Activated naive CD4-positive, alpha-beta T cell treated with anti-CD3 and anti-CD28 coated beads for 36 hours (primary cell): ENCODE measurements around the gene NGFR. TPM values are rescaled to one million over a fixed set of nuclear protein-coding genes. Genes with fewer than 3 reads are reported as not detected.

Source experiments
- CTCF ChIA-PET: fragments of 350-600 bp; sonication (Branson Sonifier 250); formaldehyde crosslinking; loops from one replicate; lab custom pipeline; 2021; ENCODE audit warnings: antibody characterized with exemption; lab: Charles Lee
- DNase-seq: peaks from one replicate; pipeline ENCODE4 v3.0.0-alpha.2; 2020
- H3K27ac Mint-ChIP-seq: one replicate; pipeline ENCODE4 v1.8.0; 2021; ENCODE audit warnings: mild to moderate bottlenecking, mixed read lengths
- H3K27me3 Mint-ChIP-seq: one replicate; pipeline ENCODE4 v1.8.0; 2021; ENCODE audit warnings: low read depth, mixed read lengths
- H3K36me3 Mint-ChIP-seq: one replicate; pipeline ENCODE4 v1.8.0; 2021; ENCODE audit warnings: low read depth, mixed read lengths
- H3K4me1 Mint-ChIP-seq: one replicate; pipeline ENCODE4 v1.8.0; 2021; ENCODE audit warnings: low read depth, mixed read lengths
- H3K4me3 Mint-ChIP-seq: one replicate; pipeline ENCODE4 v1.8.0; 2021; ENCODE audit warnings: mild to moderate bottlenecking, moderate library complexity, mixed read lengths
- H3K9me3 Mint-ChIP-seq: one replicate; pipeline ENCODE4 v1.8.0; 2021; ENCODE audit warnings: mixed read lengths
- intact Hi-C: fragments of 100-400 bp; cut with micrococcal nuclease; formaldehyde crosslinking; loops from one replicate; pipeline ENCODE4 v1.15.1; 2023
- microRNA-seq: library from miRNA; unstranded; fragments of <30 nt; microRNA quantifications from one replicate; pipeline ENCODE4 v1.2.0, GENCODE V29; 2022; ENCODE audit warnings: borderline microRNAs expressed, borderline replicate concordance
- total RNA-seq, 2 experiments: library from RNA; stranded (reverse); gene quantifications; one replicate each; pipeline ENCODE4 v1.2.3, GENCODE V29; 2021

Gene NGFR
- total RNA-seq, 2 experiments from 2014 or later: 0.12 TPM

GRCh38 chr17:49554694-49555494, 59.8 kb downstream of the NGFR start:
- Mint-ChIP-seq H3K4me3 (no peak overlapping the region), H3K36me3 (no peaks in the 10 kb centered on the region), H3K4me1 (peaks cover 5% of the 10 kb centered on the region), H3K27ac (no peak overlapping the region), H3K27me3 (peaks cover 2% of the 10 kb centered on the region), H3K9me3 (no peaks in the 10 kb centered on the region)
- intact Hi-C loops: loop anchor here (5.0 kb wide), 1 partner anchor 238 kb away; no protein-coding TSS in a partner anchor
- DNase-seq: no peak
- CTCF ChIA-PET: interaction anchor here (0.6 to 5.0 kb wide), 16 partner anchors 10 to 442 kb away, joined by 3 to 103 read pairs (median 10); partner anchors contain the start of gene NGFR

- no peak overlapping the region for H3K4me3 Mint-ChIP-seq
Measured at GRCh38 chr17:49555495-49556222, 60.6 kb downstream of the NGFR start.

GRCh38 chr17:49556223-49556943, 61.3 kb downstream of the NGFR start:
- Mint-ChIP-seq H3K4me1 (peaks cover 5% of the 10 kb centered on the region), H3K9me3 (no peaks in the 10 kb centered on the region), H3K4me3 (no peak overlapping the region), H3K27me3 (peaks cover 2% of the 10 kb centered on the region), H3K36me3 (no peaks in the 10 kb centered on the region), H3K27ac (no peak overlapping the region)
- CTCF ChIA-PET: interaction anchor here (0.6 to 5.0 kb wide), 61 partner anchors 9 to 441 kb away, joined by 3 to 103 read pairs (median 4); partner anchors contain the start of genes NGFR, PHB1 and SLC35B1
- intact Hi-C loops: loop anchor here (1.0 to 5.0 kb wide), 6 partner anchors 12 to 239 kb away; no protein-coding TSS in a partner anchor
- DNase-seq: peak; percentile 87

More at GRCh38 chr17:49555495-49556222, 60.6 kb downstream of the NGFR start:
- intact Hi-C loops: loop anchor here (1.0 to 5.0 kb wide), 6 partner anchors 13 to 238 kb away; no protein-coding TSS in a partner anchor
- no peak for DNase-seq
- CTCF ChIA-PET: interaction anchor here (0.6 to 5.0 kb wide), 41 partner anchors 9 to 441 kb away, joined by 3 to 103 read pairs (median 6); partner anchors contain the start of genes NGFR, PHB1 and SLC35B1
- Mint-ChIP-seq H3K27me3 (peaks cover 2% of the 10 kb centered on the region), H3K4me1 (peaks cover 5% of the 10 kb centered on the region), H3K27ac (no peak overlapping the region), H3K9me3 (no peaks in the 10 kb centered on the region), H3K36me3 (no peaks in the 10 kb centered on the region)

DNA sequence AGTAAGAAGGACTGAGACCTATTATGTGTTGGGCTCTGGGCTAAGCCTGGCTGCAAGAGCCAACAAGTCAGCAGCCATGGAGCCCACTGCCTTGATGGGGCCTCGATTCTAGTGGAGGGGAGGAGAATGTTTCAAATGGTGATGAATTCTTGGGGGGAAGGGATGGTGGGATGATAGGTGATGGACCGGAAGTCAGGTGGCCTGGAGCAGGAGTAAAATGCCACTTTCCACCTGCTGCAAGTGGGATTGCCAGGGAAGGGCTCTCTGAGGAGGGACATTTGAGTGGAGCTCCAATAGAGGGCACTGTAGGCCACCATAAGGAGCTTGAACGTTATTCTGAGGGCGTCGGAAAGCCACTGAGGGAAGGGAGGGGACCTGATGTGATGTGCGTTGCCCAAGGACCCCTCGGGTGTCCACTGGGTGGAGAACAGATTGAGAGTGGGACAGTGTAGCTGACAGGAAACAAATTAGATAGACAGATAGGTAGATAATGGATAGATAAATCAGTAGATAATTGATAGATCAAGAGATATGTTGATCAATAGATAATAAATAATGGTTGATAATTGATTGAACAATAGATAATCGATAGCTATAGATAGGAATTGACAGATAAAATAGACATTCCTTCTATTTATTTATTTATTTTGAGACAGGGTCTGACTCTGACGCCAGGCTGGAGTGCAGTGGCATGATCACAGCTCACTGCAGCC, 62.4 kb downstream of the NGFR start:
- CTCF ChIA-PET: interaction anchor here (0.6 to 5.0 kb wide), 43 partner anchors 8 to 440 kb away, joined by 3 to 103 read pairs (median 6); partner anchors contain the start of genes NGFR, NXPH3, PHB1 and SLC35B1
- H3K27me3 Mint-ChIP-seq: peaks cover 2% of the 10 kb centered on the region
- no peak overlapping the region for H3K27ac Mint-ChIP-seq
- H3K4me1 Mint-ChIP-seq: peaks cover 5% of the 10 kb centered on the region
- H3K4me3 Mint-ChIP-seq: no peak overlapping the region
- H3K9me3 Mint-ChIP-seq: no peaks in the 10 kb centered on the region
- DNase-seq: peak; percentile 64
- no peaks in the 10 kb centered on the region for H3K36me3 Mint-ChIP-seq
- intact Hi-C loops: loop anchor here (1.0 to 5.0 kb wide), 3 partner anchors 35 to 294 kb away; no protein-coding TSS in a partner anchor

Small RNAs within 50 kb of the gene (microRNA-seq; reads per million reads assigned to microRNA genes)
- gene MIR6165: not detected

Other genes with a start within 250 kb of the NGFR start
- 1 to 10 TPM; 5.5 to 5.8 TPM for gene ZNF652, start 133.0 kb upstream of the NGFR start, total RNA-seq
- 100 to 1,000 TPM; 390 to 404 TPM for gene PHB1, start 80.4 kb upstream of the NGFR start, total RNA-seq
- gene NXPH3, start 80.6 kb downstream of the NGFR start, total RNA-seq: under 1 TPM; 0.25 to 0.26 TPM
- gene SPOP, start 182.8 kb downstream of the NGFR start, total RNA-seq: 10 to 100 TPM; 66.9 to 69.2 TPM
- 10 to 100 TPM; 35.3 to 39.5 TPM for gene SLC35B1, start 212.7 kb downstream of the NGFR start, total RNA-seq